ENCODE measurements around the gene VIPAS39.

The VIPAS39 gene

DNA sequence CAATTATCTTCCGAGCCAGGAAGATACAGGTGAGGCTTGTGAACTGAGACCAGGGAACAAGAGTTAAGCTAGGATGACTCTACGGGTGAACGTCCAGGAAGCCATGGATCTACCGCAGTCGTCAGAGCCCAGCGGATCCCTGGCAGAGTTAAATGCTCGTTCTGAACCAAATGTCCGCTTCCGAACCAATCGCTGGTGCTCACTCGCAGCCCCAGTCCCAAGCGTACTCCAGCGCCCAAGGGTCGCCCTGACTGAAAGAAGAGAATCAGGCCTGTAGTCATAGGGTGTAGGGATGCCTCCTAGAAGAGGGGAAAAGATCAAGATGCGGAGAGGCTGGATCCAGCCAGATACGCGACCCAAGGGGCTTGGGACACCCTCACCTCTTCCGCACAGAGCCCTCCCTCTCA is 283 bp downstream of the VIPAS39 start:
- Histone ChIP-seq H3K9me3 (ENCODE audit: insufficient read depth, low read length) (no peaks in the 10 kb centered on the region), H3K27me3 (ENCODE audit: low read length) (no peaks in the 10 kb centered on the region), H4K20me1 (ENCODE audit: low read depth, low read length) (peaks cover 9% of the 10 kb centered on the region; the same call in 1 of the 2 replicates), H3F3A (ENCODE audit: insufficient read depth) (peaks cover 9% of the 10 kb centered on the region; the same call in 1 of the 2 replicates), H3K79me2 (ENCODE audit: insufficient read depth, low read length) (peaks cover 44% of the 10 kb centered on the region), H2AFZ (ENCODE audit: low read depth, low read length, severe bottlenecking) (peak overlapping the region; percentile 54), H3K36me3 (ENCODE audit: low read length) (peaks cover 12% of the 10 kb centered on the region), H3K27ac (ENCODE audit: low read depth, low read length) (peak overlapping the region; percentile 26; the same call in 1 of the 2 replicates), H3K9ac (ENCODE audit: low read length) (peak overlapping the region; percentile 90), H3K4me2 (ENCODE audit: low read depth, low read length, poor library complexity, severe bottlenecking) (peak overlapping the region; percentile 75), H3K4me3 (ENCODE audit: insufficient read depth, low read length, poor library complexity, severe bottlenecking) (peak overlapping the region; percentile 91), H3K9me2 (replicated peaks; ENCODE audit: insufficient read depth, low read length) (no peaks in the 10 kb centered on the region)
- TF ChIP-seq CTCF (IDR thresholded peaks at IDR 0.05; ENCODE audit: insufficient read depth, low read length, poor library complexity, severe bottlenecking) (no peak), EZH2phosphoT487 (conservative IDR thresholded peaks at IDR 0.05; ENCODE audit: low read length) (no peak)

GRCh38 chr14:77455966-77456640 is 1.3 kb downstream of the VIPAS39 start:
- no peak overlapping the region for H3K27ac ChIP-seq (ENCODE audit: low read depth, low read length)
- H3K9me3 ChIP-seq (ENCODE audit: insufficient read depth, low read length): no peaks in the 10 kb centered on the region
- no peaks in the 10 kb centered on the region for H3K9me2 ChIP-seq (replicated peaks; ENCODE audit: insufficient read depth, low read length)
- H3F3A ChIP-seq (ENCODE audit: insufficient read depth): peaks cover 9% of the 10 kb centered on the region; the same call in 1 of the 2 replicates
- H3K79me2 ChIP-seq (ENCODE audit: insufficient read depth, low read length): peaks cover 44% of the 10 kb centered on the region
- peak overlapping the region; percentile 75 for H3K4me2 ChIP-seq (ENCODE audit: low read depth, low read length, poor library complexity, severe bottlenecking)
- peak overlapping the region; percentile 91 for H3K4me3 ChIP-seq (ENCODE audit: insufficient read depth, low read length, poor library complexity, severe bottlenecking)
- no peak for TF ChIP-seq EZH2phosphoT487 (conservative IDR thresholded peaks at IDR 0.05; ENCODE audit: low read length)
- TF ChIP-seq CTCF (IDR thresholded peaks at IDR 0.05; ENCODE audit: insufficient read depth, low read length, poor library complexity, severe bottlenecking): no peak
- peaks cover 6% of the 10 kb centered on the region for H3K36me3 ChIP-seq (ENCODE audit: low read length)
- peaks cover 9% of the 10 kb centered on the region; the same call in 1 of the 2 replicates for H4K20me1 ChIP-seq (ENCODE audit: low read depth, low read length)
- H3K27me3 ChIP-seq (ENCODE audit: low read length): no peaks in the 10 kb centered on the region
- H2AFZ ChIP-seq (ENCODE audit: low read depth, low read length, severe bottlenecking): no peak overlapping the region
- peak overlapping the region; percentile 90 for H3K9ac ChIP-seq (ENCODE audit: low read length)

DNA sequence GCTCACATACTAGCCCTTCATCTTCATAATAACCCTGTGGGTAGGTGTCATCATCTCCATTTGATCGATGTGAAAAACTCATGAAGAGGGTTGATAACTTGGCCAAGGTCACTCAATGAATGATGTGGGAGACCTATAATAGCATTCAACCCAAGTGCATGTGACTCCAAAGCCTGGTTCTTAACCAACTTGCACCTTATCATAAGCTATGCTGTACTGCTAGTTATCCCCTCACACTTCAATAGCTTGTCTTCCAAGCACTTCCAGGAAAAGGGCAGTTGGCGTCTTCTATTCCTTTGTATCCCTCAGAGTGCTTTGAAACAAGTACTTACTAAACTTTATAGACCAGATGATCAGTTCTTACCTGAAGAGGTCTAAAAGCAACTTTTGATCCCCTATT is 15.2 kb downstream of the VIPAS39 start:
- TF ChIP-seq CTCF (IDR thresholded peaks at IDR 0.05; ENCODE audit: insufficient read depth, low read length, poor library complexity, severe bottlenecking) (no peak), EZH2phosphoT487 (conservative IDR thresholded peaks at IDR 0.05; ENCODE audit: low read length) (no peak)
- Histone ChIP-seq H3K9me3 (ENCODE audit: insufficient read depth, low read length) (no peaks in the 10 kb centered on the region), H3K27me3 (ENCODE audit: low read length) (no peaks in the 10 kb centered on the region), H3K4me2 (ENCODE audit: low read depth, low read length, poor library complexity, severe bottlenecking) (no peak overlapping the region), H3K27ac (ENCODE audit: low read depth, low read length) (no peak overlapping the region), H2AFZ (ENCODE audit: low read depth, low read length, severe bottlenecking) (no peak overlapping the region), H3F3A (ENCODE audit: insufficient read depth) (no peaks in the 10 kb centered on the region), H3K79me2 (ENCODE audit: insufficient read depth, low read length) (no peaks in the 10 kb centered on the region), H3K9ac (ENCODE audit: low read length) (no peak overlapping the region), H4K20me1 (ENCODE audit: low read depth, low read length) (no peaks in the 10 kb centered on the region), H3K4me3 (ENCODE audit: insufficient read depth, low read length, poor library complexity, severe bottlenecking) (no peak overlapping the region), H3K9me2 (replicated peaks; ENCODE audit: insufficient read depth, low read length) (no peaks in the 10 kb centered on the region), H3K36me3 (ENCODE audit: low read length) (no peaks in the 10 kb centered on the region)

Measured in SU-DHL-6 (cell line).